H1 (cell line): ENCODE results near the gene PARP16. TPM values are rescaled to one million over a fixed set of nuclear protein-coding genes. Genes with fewer than 3 reads are reported as not detected.

Experiments used
- CTCF ChIA-PET: fragments of 300-600 bp; sonication (Branson Sonifier 250); formaldehyde crosslinking; loops from one replicate; lab custom pipeline; 2021; ENCODE audit not compliant: partially characterized antibody; lab: Charles Lee
- POLR2A ChIA-PET: fragments of 300-600 bp; sonication (Branson Sonifier 250); formaldehyde crosslinking; loops from one replicate; lab custom pipeline; 2021; ENCODE audit warnings: inconsistent platforms; ENCODE audit not compliant: partially characterized antibody; lab: Charles Lee
- DNase-seq, 2 experiments: peaks; one replicate each; pipeline versions ENCODE4 v3.0.0 to v3.0.0-alpha.2; 2010 to 2022; ENCODE audit warnings: low spot score in 2 of 2, low read depth in 1 of 2, mixed read lengths in 1 of 2
- FAIRE-seq: peaks from 2 replicates; lab custom pipeline; 2011; peaks lifted over from hg19 to GRCh38; lab: Jason Lieb, UNC
- H2AFZ ChIP-seq: 2 replicates; pipeline ENCODE4 v1.8.1; 2012; ENCODE audit warnings: low read length, inconsistent platforms
- H2AK5ac ChIP-seq: 2 replicates; pipeline ENCODE4 v1.6.1; 2013; ENCODE audit warnings: low read depth, low read length
- H2BK120ac ChIP-seq: replicated peaks from 2 replicates; pipeline ENCODE3; 2013; ENCODE audit warnings: low read depth, low read length, inconsistent platforms
- H2BK12ac ChIP-seq: 2 replicates; pipeline ENCODE4 v1.6.1; 2013; ENCODE audit warnings: low read depth, low read length
- H2BK15ac ChIP-seq: 2 replicates; pipeline ENCODE4 v1.6.1; 2013; ENCODE audit warnings: low read length
- H2BK20ac ChIP-seq: 2 replicates; pipeline ENCODE4 v1.6.1; 2013; ENCODE audit warnings: low read length
- H2BK5ac ChIP-seq: 2 replicates; pipeline ENCODE4 v1.6.1; 2013; ENCODE audit warnings: low read depth, low read length
- H3K14ac ChIP-seq: 2 replicates; pipeline ENCODE4 v1.6.1; 2013; ENCODE audit warnings: inconsistent platforms; ENCODE audit not compliant: insufficient read length
- H3K18ac ChIP-seq: 2 replicates; pipeline ENCODE4 v1.6.1; 2013; ENCODE audit warnings: low read length; ENCODE audit errors: extremely low read depth
- H3K23ac ChIP-seq: 2 replicates; pipeline ENCODE4 v1.6.1; 2013; ENCODE audit warnings: inconsistent platforms; ENCODE audit not compliant: insufficient read length
- H3K23me2 ChIP-seq: 2 replicates; pipeline ENCODE4 v1.6.1; 2013; ENCODE audit warnings: low read depth, low read length
- H3K27ac ChIP-seq: 2 replicates; pipeline ENCODE4 v1.6.1; 2011; ENCODE audit warnings: low read depth, low read length, inconsistent platforms
- H3K27me3 ChIP-seq, 4 experiments: replicated peaks in 1 of 4; 1 replicate in 1 of 4; 2 replicates in 3 of 4; pipeline versions ENCODE4 v1.6.1 to v1.8.1; 2011 to 2013; ENCODE audit warnings: low read length in 3 of 4, mild to moderate bottlenecking in 3 of 4, inconsistent platforms in 2 of 4, mixed read lengths in 2 of 4, moderate library complexity in 1 of 4; ENCODE audit not compliant: control insufficient read depth in 3 of 4, insufficient read depth in 3 of 4; ENCODE audit errors: extremely low read depth in 1 of 4
- H3K36me3 ChIP-seq, 4 experiments: 2 replicates each; pipeline versions ENCODE4 v1.6.1 to v1.8.1; 2011 to 2013; ENCODE audit warnings: mild to moderate bottlenecking in 4 of 4, low read length in 3 of 4, moderate library complexity in 2 of 4, control low read depth in 1 of 4, inconsistent platforms in 1 of 4; ENCODE audit not compliant: insufficient read depth in 4 of 4, control insufficient read depth in 2 of 4
- H3K4ac ChIP-seq: replicated peaks from 2 replicates; pipeline ENCODE3; 2013; ENCODE audit warnings: low read length, low read depth, mixed read lengths, inconsistent platforms; ENCODE audit not compliant: insufficient read length
- H3K4me1 ChIP-seq, 4 experiments: replicated peaks in 1 of 4; 1 replicate in 1 of 4; 2 replicates in 3 of 4; pipeline versions ENCODE4 v1.6.1 to v1.8.1; 2011 to 2013; ENCODE audit warnings: low read length in 3 of 4, inconsistent platforms in 2 of 4, mixed read lengths in 1 of 4; ENCODE audit not compliant: insufficient read depth in 4 of 4, control insufficient read depth in 3 of 4
- H3K4me2 ChIP-seq, 2 experiments: 2 replicates each; pipeline versions ENCODE4 v1.6.1 to v1.8.1; 2011 to 2013; ENCODE audit warnings: low read depth in 2 of 2, low read length in 2 of 2, control low read depth in 1 of 2, inconsistent platforms in 1 of 2, mild to moderate bottlenecking in 1 of 2; ENCODE audit not compliant: insufficient read depth in 1 of 2
- H3K4me3 ChIP-seq, 4 experiments: fragments of 200-600, 300-600 bp in 1 of 4; sonication (generic), shearing (Covaris generic), sonication (Bioruptor Twin) in 1 of 4; 2 replicates each; pipeline versions ENCODE4 v1.5.1 to v1.8.1; 2011 to 2016; ENCODE audit warnings: low read length in 4 of 4, low read depth in 3 of 4, control low read depth in 2 of 4, inconsistent platforms in 2 of 4, mild to moderate bottlenecking in 2 of 4, mixed read lengths in 1 of 4, moderate library complexity in 1 of 4; ENCODE audit not compliant: insufficient read depth in 2 of 4; ENCODE audit errors: extremely low read depth in 1 of 4
- H3K56ac ChIP-seq: replicated peaks from 2 replicates; pipeline ENCODE3; 2013; ENCODE audit warnings: low read depth, mild to moderate bottlenecking, mixed read lengths, low read length, inconsistent platforms; ENCODE audit not compliant: insufficient read length
- H3K79me1 ChIP-seq: 2 replicates; pipeline ENCODE4 v1.6.1; 2013; ENCODE audit warnings: low read depth, low read length, control low read depth
- H3K79me2 ChIP-seq, 2 experiments: 2 replicates each; pipeline versions ENCODE4 v1.6.1 to v1.8.1; 2012 to 2013; ENCODE audit warnings: low read length in 2 of 2, mild to moderate bottlenecking in 2 of 2, inconsistent platforms in 1 of 2; ENCODE audit not compliant: insufficient read depth in 2 of 2, control insufficient read depth in 1 of 2
- H3K9ac ChIP-seq, 4 experiments: replicated peaks in 1 of 4; 1 replicate in 1 of 4; 2 replicates in 3 of 4; pipeline versions ENCODE4 v1.6.1 to v1.8.1; 2011 to 2013; ENCODE audit warnings: low read depth in 3 of 4, low read length in 3 of 4, control low read depth in 2 of 4, mild to moderate bottlenecking in 2 of 4, moderate library complexity in 2 of 4, inconsistent platforms in 1 of 4; ENCODE audit errors: extremely low read depth in 1 of 4
- H3K9me3 ChIP-seq, 2 experiments: 2 replicates each; pipeline versions ENCODE4 v1.6.1 to v1.8.1; 2012 to 2013; ENCODE audit warnings: mild to moderate bottlenecking in 2 of 2, moderate library complexity in 2 of 2, control low read depth in 1 of 2, inconsistent platforms in 1 of 2, low read depth in 1 of 2, low read length in 1 of 2, mixed read lengths in 1 of 2; ENCODE audit not compliant: insufficient read depth in 2 of 2
- H4K20me1 ChIP-seq, 2 experiments: replicated peaks in 1 of 2; 2 replicates each; pipeline versions ENCODE3 to v1.8.1; 2011 to 2013; ENCODE audit warnings: inconsistent platforms in 2 of 2, low read length in 2 of 2, mild to moderate bottlenecking in 1 of 2; ENCODE audit not compliant: insufficient read depth in 2 of 2, control insufficient read depth in 1 of 2
- H4K5ac ChIP-seq: 2 replicates; pipeline ENCODE4 v1.6.1; 2013; ENCODE audit warnings: low read length, low read depth, mixed read lengths, inconsistent platforms; ENCODE audit not compliant: insufficient read length
- H4K8ac ChIP-seq: 2 replicates; pipeline ENCODE4 v1.8.0; 2013; ENCODE audit warnings: mild to moderate bottlenecking, moderate library complexity, low read length, inconsistent platforms; ENCODE audit not compliant: insufficient read depth; ENCODE audit errors: extremely low read depth
- H4K91ac ChIP-seq: replicated peaks from 2 replicates; pipeline ENCODE3; 2013; ENCODE audit warnings: low read length, mixed read lengths, inconsistent platforms; ENCODE audit not compliant: insufficient read length
- EGR1 ChIP-seq: IDR thresholded peaks from 2 replicates; pipeline ENCODE4 v1.6.1; 2011; ENCODE audit warnings: low read depth, low read length, borderline replicate concordance
- FOSL1 ChIP-seq: IDR thresholded peaks from 2 replicates; pipeline ENCODE4 v1.6.1; 2011; ENCODE audit warnings: mild to moderate bottlenecking, low read depth, low read length, moderate library complexity; ENCODE audit not compliant: insufficient read depth
- KDM1A ChIP-seq: fragments of 200-600, 300-600 bp; sonication (generic); IDR thresholded peaks from 2 replicates; pipeline ENCODE4 v1.7.1; 2016; ENCODE audit warnings: mild to moderate bottlenecking, low read length, borderline replicate concordance
- WGBS, 2 experiments: shearing (Covaris generic) in 1 of 2; methylation state at CpG; one replicate each; pipeline versions ENCODE4 v1.1.6 to v1.1.7; 2013 to 2015; ENCODE audit warnings: low lambda C conversion rate in 2 of 2, mixed read lengths in 2 of 2, inconsistent platforms in 1 of 2, low coverage in 1 of 2, missing lambda C conversion rate in 1 of 2; ENCODE audit not compliant: insufficient replicate concordance in 2 of 2, insufficient coverage in 1 of 2, insufficient read length in 1 of 2; ENCODE audit errors: extremely low coverage in 1 of 2, missing lambda C conversion rate in 1 of 2; 5-methylcytosine and 5-hydroxymethylcytosine counted together
- polyA plus RNA-seq, 7 experiments: library from polyadenylated mRNA; depleted of rRNA in 3 of 7; stranded (reverse) in 5 of 7; unstranded in 2 of 7; fragments of >200 nt in 5 of 7; fragments of 200-250 nt in 2 of 7; gene quantifications; 1 replicate in 5 of 7; 2 replicates in 1 of 7; 4 replicates in 1 of 7; pipeline versions ENCODE4 v1.2.1 to v1.2.3, GENCODE V29; 2011 to 2013; ENCODE audit warnings: missing spikeins in 2 of 7, mixed read lengths in 2 of 7
- total RNA-seq: library from RNA; stranded (reverse); fragmentation: NEBNext Ultra II Directional; extraction: Animal tissue kit (Norgen Biotek cat#: 25700); gene quantifications from 2 replicates; pipeline ENCODE4 v1.2.1, GENCODE V29; 2021

PARP16 gene
- total and polyA plus RNA-seq, 2 of the 8 experiments (the other 6 are each of a cell fraction or from before 2014, with no cell fraction given) = 3.7 to 5.0 TPM

- FAIRE-seq (no peak), DNase-seq (no peak)
- Histone ChIP-seq H2BK20ac (no peak overlapping the region), H3K56ac (no peak overlapping the region), H2BK5ac (no peak overlapping the region), H3K4me1 (no peaks in the 10 kb centered on the region), H4K8ac (no peak overlapping the region), H2BK15ac (no peak overlapping the region), H3K36me3 (no peaks in the 10 kb centered on the region), H3K4me3 (no peak overlapping the region), H2BK120ac (no peak overlapping the region), H3K18ac (no peak overlapping the region), H3K9ac (no peak overlapping the region), H2AK5ac (no peak overlapping the region), H3K79me2 (no peaks in the 10 kb centered on the region), H3K27me3 (no peaks in the 10 kb centered on the region; a peak in 1 of 7 replicates), H3K14ac (no peak overlapping the region), H3K4ac (no peak overlapping the region), H4K20me1 (peaks cover 0 to 1% of the 10 kb centered on the region in 2 experiments), H3K79me1 (no peaks in the 10 kb centered on the region), H3K23me2 (no peaks in the 10 kb centered on the region), H4K5ac (no peak overlapping the region), H3K4me2 (no peak overlapping the region), H2BK12ac (no peak overlapping the region), H3K23ac (no peak overlapping the region), H2AFZ (no peak overlapping the region), H4K91ac (no peak overlapping the region), H3K27ac (no peak overlapping the region), H3K9me3 (no peaks in the 10 kb centered on the region)
- WGBS, 2 experiments = 57% methylated on average over 1 of the region's 1 CpG; no CpG with 5 or more reads in 1 of the 2 experiments
- CTCF ChIA-PET = interaction anchor here (1.6 to 8.0 kb wide), 4 partner anchors 9 to 65 kb away, joined by 6 to 29 read pairs (median 16); partner anchors contain the start of genes CILP and PARP16
- POLR2A ChIA-PET = interaction anchor here (0.9 to 2.7 kb wide), 3 partner anchors 20 to 82 kb away, joined by 3 to 11 read pairs (median 5); partner anchors contain the start of gene RNU5B-1
- TF ChIP-seq EGR1 (no peak), FOSL1 (no peak), KDM1A (no peak)
Observed at GRCh38 chr15:65277015-65277414, 9.7 kb downstream of the PARP16 start.
